SU-DHL-6 (cell line): ENCODE measurements around the gene OLIG1.

ENCODE experiments used
- H2AFZ ChIP-seq: fragments of 200-600 bp; sonication (generic); 2 replicates; pipeline ENCODE4 v1.6.1; 2014; ENCODE audit warnings: low read depth, mild to moderate bottlenecking, moderate library complexity, mixed read lengths, antibody characterized with exemption, low read length; ENCODE audit not compliant: severe bottlenecking
- H3F3A ChIP-seq: fragments of 200-600 bp; shearing (Covaris generic); 2 replicates; pipeline ENCODE4 v1.6.0; 2016; ENCODE audit warnings: antibody characterized with exemption, mild to moderate bottlenecking; ENCODE audit not compliant: insufficient read depth
- H3K27ac ChIP-seq: fragments of 200-600 bp; sonication (generic); 2 replicates; pipeline ENCODE4 v1.5.1; 2016; ENCODE audit warnings: low read depth, mild to moderate bottlenecking, low read length, moderate library complexity, mixed read lengths
- H3K27me3 ChIP-seq: fragments of 200-600 bp; sonication (generic), shearing (Covaris generic); 2 replicates; pipeline ENCODE4 v1.6.0; 2014; ENCODE audit warnings: mild to moderate bottlenecking, low read length
- H3K36me3 ChIP-seq: fragments of 200-600 bp; sonication (generic); 2 replicates; pipeline ENCODE4 v1.6.1; 2014; ENCODE audit warnings: mild to moderate bottlenecking, low read length, mixed read lengths
- H3K4me2 ChIP-seq: fragments of 300-600, 200-600 bp; shearing (Covaris generic), sonication (generic); 2 replicates; pipeline ENCODE4 v1.6.0; 2014; ENCODE audit warnings: low read length, low read depth, mild to moderate bottlenecking; ENCODE audit not compliant: poor library complexity, severe bottlenecking
- H3K4me3 ChIP-seq: fragments of 200-600 bp; sonication (generic); 2 replicates; pipeline ENCODE4 v1.5.1; 2014; ENCODE audit warnings: antibody characterized with exemption, low read length, mild to moderate bottlenecking, mixed read lengths; ENCODE audit not compliant: insufficient read depth, poor library complexity, severe bottlenecking
- H3K79me2 ChIP-seq: fragments of 200-600 bp; sonication (generic); 2 replicates; pipeline ENCODE4 v1.6.1; 2014; ENCODE audit warnings: mild to moderate bottlenecking, low read length, moderate library complexity; ENCODE audit not compliant: insufficient read depth
- H3K9ac ChIP-seq: fragments of 200-600 bp; sonication (generic); 2 replicates; pipeline ENCODE4 v1.7.0; 2014; ENCODE audit warnings: mild to moderate bottlenecking, low read length
- H3K9me2 ChIP-seq: fragments of 200-600 bp; sonication (generic); replicated peaks from 2 replicates; pipeline ENCODE4 v1.6.1; 2014; ENCODE audit warnings: low read length; ENCODE audit not compliant: insufficient read depth
- H3K9me3 ChIP-seq: fragments of 200-600 bp; sonication (generic); 2 replicates; pipeline ENCODE4 v1.6.1; 2014; ENCODE audit warnings: low read length, mixed read lengths; ENCODE audit not compliant: insufficient read depth
- H4K20me1 ChIP-seq: fragments of 200-600 bp; sonication (generic); 2 replicates; pipeline ENCODE4 v1.6.1; 2014; ENCODE audit warnings: low read depth, mild to moderate bottlenecking, antibody characterized with exemption, low read length, moderate library complexity, mixed read lengths
- CTCF ChIP-seq: fragments of 200-600 bp; sonication (generic); IDR thresholded peaks from one replicate; pipeline ENCODE4 v1.5.1; 2017; ENCODE audit warnings: antibody characterized with exemption, mild to moderate bottlenecking, low read length, moderate library complexity; ENCODE audit not compliant: insufficient read depth, poor library complexity, severe bottlenecking
- EZH2phosphoT487 ChIP-seq: fragments of 200-600 bp; sonication (generic), shearing (Covaris generic); conservative IDR thresholded peaks from 2 replicates; pipeline ENCODE4 v1.6.1; 2018; ENCODE audit warnings: mild to moderate bottlenecking, antibody characterized with exemption, low read length, moderate library complexity, mixed read lengths

OLIG1 gene

GRCh38 chr21:33042812-33043211 is 27.1 kb upstream of the OLIG1 start:
- no peaks in the 10 kb centered on the region for H3K9me2 ChIP-seq
- no peak for TF ChIP-seq EZH2phosphoT487
- TF ChIP-seq CTCF: no peak

GRCh38 chr21:33046455-33046854 is 23.5 kb upstream of the OLIG1 start:
- Histone ChIP-seq H3K9ac (no peak overlapping the region), H3K27ac (no peak overlapping the region), H3K27me3 (no peaks in the 10 kb centered on the region), H4K20me1 (no peaks in the 10 kb centered on the region), H2AFZ (no peak overlapping the region), H3K4me3 (no peak overlapping the region), H3F3A (no peaks in the 10 kb centered on the region), H3K4me2 (no peak overlapping the region), H3K9me2 (no peaks in the 10 kb centered on the region), H3K9me3 (no peaks in the 10 kb centered on the region), H3K79me2 (no peaks in the 10 kb centered on the region), H3K36me3 (no peaks in the 10 kb centered on the region)
- TF ChIP-seq CTCF: no peak
- TF ChIP-seq EZH2phosphoT487: no peak

More at GRCh38 chr21:33042812-33043211, 27.1 kb upstream of the OLIG1 start:
- Histone ChIP-seq H3K27me3 (no peaks in the 10 kb centered on the region), H2AFZ (no peak overlapping the region), H3K27ac (no peak overlapping the region), H3F3A (no peaks in the 10 kb centered on the region), H4K20me1 (no peaks in the 10 kb centered on the region), H3K79me2 (no peaks in the 10 kb centered on the region), H3K9ac (no peak overlapping the region), H3K36me3 (no peaks in the 10 kb centered on the region), H3K9me3 (no peaks in the 10 kb centered on the region), H3K4me3 (no peak overlapping the region), H3K4me2 (no peak overlapping the region)

- Histone ChIP-seq H3K9ac (no peak overlapping the region), H3K9me3 (no peaks in the 10 kb centered on the region), H4K20me1 (no peaks in the 10 kb centered on the region), H2AFZ (no peak overlapping the region), H3F3A (no peaks in the 10 kb centered on the region), H3K79me2 (no peaks in the 10 kb centered on the region), H3K9me2 (no peaks in the 10 kb centered on the region), H3K27me3 (no peaks in the 10 kb centered on the region), H3K4me3 (no peak overlapping the region), H3K4me2 (no peak overlapping the region), H3K27ac (no peak overlapping the region), H3K36me3 (no peaks in the 10 kb centered on the region)
- no peak for TF ChIP-seq EZH2phosphoT487
- no peak for TF ChIP-seq CTCF
Observed at GRCh38 chr21:33047231-33047630, 22.7 kb upstream of the OLIG1 start.
